T-cell (primary cell): ENCODE results near the gene THSD7A. TPM values are rescaled to one million over a fixed set of nuclear protein-coding genes. Genes with fewer than 3 reads are reported as not detected.

Source experiments
- ATAC-seq, 4 experiments: fragments of 200-7000 bp in 3 of 4; fragments of 150-1000 bp in 1 of 4; cut with Tn5 transposase; replicated peaks in 1 of 4; 1 replicate in 3 of 4; 2 replicates in 1 of 4; pipeline ENCODE4 v1.10.0; 2021; ENCODE audit warnings: moderate library complexity in 3 of 4, mild to moderate bottlenecking in 2 of 4, moderate number of reproducible peaks in 1 of 4
- CTCF ChIA-PET, 2 donors: fragments of 300-600 bp; sonication (Branson Sonifier 250); formaldehyde crosslinking; loops; one replicate each; lab custom pipeline; 2022; ENCODE audit warnings: antibody characterized with exemption in 2 of 2; lab: Charles Lee
- POLR2A ChIA-PET, 2 donors: fragments of 300-600 bp; sonication (Branson Sonifier 250); formaldehyde crosslinking; loops; one replicate each; lab custom pipeline; 2022; ENCODE audit warnings: antibody characterized with exemption in 2 of 2; lab: Charles Lee
- DNase-seq, 35 experiments: peaks; one replicate each; pipeline versions ENCODE4 v3.0.0 to v3.0.0-alpha.2; 2013 to 2023
- H3K27ac ChIP-seq: one replicate; pipeline ENCODE4 v1.5.1; 2013; ENCODE audit warnings: low read length
- H3K27me3 ChIP-seq, 2 experiments: replicated peaks in 1 of 2; 1 replicate in 1 of 2; 2 replicates in 1 of 2; pipeline versions ENCODE4 v1.6.1 to v1.7.0; 2013; ENCODE audit warnings: low read length in 1 of 2, mixed read lengths in 1 of 2; ENCODE audit not compliant: control insufficient read depth in 2 of 2, insufficient read depth in 2 of 2; ENCODE audit errors: extremely low read depth in 1 of 2
- H3K36me3 ChIP-seq, 2 donors: 1 replicate in 1 of 2; 2 replicates in 1 of 2; pipeline versions ENCODE4 v1.6.1 to v1.7.0; 2013; ENCODE audit warnings: low read length in 1 of 2; ENCODE audit not compliant: control insufficient read depth in 2 of 2, insufficient read depth in 1 of 2; ENCODE audit errors: extremely low read depth in 1 of 2
- H3K4me1 ChIP-seq, 2 experiments: 1 replicate in 1 of 2; 2 replicates in 1 of 2; pipeline versions ENCODE4 v1.6.1 to v1.7.0; 2013; ENCODE audit warnings: low read length in 2 of 2, mixed read lengths in 1 of 2; ENCODE audit not compliant: insufficient read depth in 2 of 2, control insufficient read depth in 1 of 2; ENCODE audit errors: extremely low read depth in 1 of 2
- H3K4me3 ChIP-seq, 2 donors: 1 replicate in 1 of 2; 2 replicates in 1 of 2; pipeline versions ENCODE4 v1.5.1 to v1.7.0; 2013; ENCODE audit warnings: mild to moderate bottlenecking in 2 of 2, low read length in 1 of 2, moderate library complexity in 1 of 2; ENCODE audit not compliant: control insufficient read depth in 1 of 2; ENCODE audit errors: extremely low read depth in 1 of 2
- H3K9me3 ChIP-seq: 2 replicates; pipeline ENCODE4 v1.7.0; 2013
- H3K27ac Mint-ChIP-seq, 2 donors: one replicate each; pipeline ENCODE4 v1.8.0; 2020 to 2021; ENCODE audit warnings: mild to moderate bottlenecking in 2 of 2, mixed read lengths in 2 of 2
- H3K27me3 Mint-ChIP-seq, 2 donors: one replicate each; pipeline ENCODE4 v1.8.0; 2021 to 2022; ENCODE audit warnings: mixed read lengths in 2 of 2
- H3K36me3 Mint-ChIP-seq: one replicate; pipeline ENCODE4 v1.8.0; 2021; ENCODE audit warnings: mixed read lengths
- H3K4me1 Mint-ChIP-seq, 3 donors: one replicate each; pipeline ENCODE4 v1.8.0; 2020 to 2022; ENCODE audit warnings: mixed read lengths in 3 of 3, mild to moderate bottlenecking in 1 of 3
- H3K4me3 Mint-ChIP-seq, 3 donors: one replicate each; pipeline ENCODE4 v1.8.0; 2020 to 2022; ENCODE audit warnings: mild to moderate bottlenecking in 3 of 3, mixed read lengths in 3 of 3, moderate library complexity in 3 of 3
- H3K9me3 Mint-ChIP-seq, 3 donors: one replicate each; pipeline ENCODE4 v1.8.0; 2020 to 2022; ENCODE audit warnings: mixed read lengths in 3 of 3
- WGBS: methylation state at CpG from one replicate; pipeline ENCODE4 v1.1.5; 2013; ENCODE audit warnings: missing lambda C conversion rate; ENCODE audit not compliant: insufficient coverage; 5-methylcytosine and 5-hydroxymethylcytosine counted together
- total RNA-seq, 35 experiments: library from RNA in 6 of 35; stranded (reverse) in 6 of 35; fragments of 120-200 nt in 1 of 35; gene quantifications; one replicate each; pipeline versions ENCODE4 v1.2.1 to v1.2.4 and lab custom pipeline; 2013 to 2026

The THSD7A gene, protein sequence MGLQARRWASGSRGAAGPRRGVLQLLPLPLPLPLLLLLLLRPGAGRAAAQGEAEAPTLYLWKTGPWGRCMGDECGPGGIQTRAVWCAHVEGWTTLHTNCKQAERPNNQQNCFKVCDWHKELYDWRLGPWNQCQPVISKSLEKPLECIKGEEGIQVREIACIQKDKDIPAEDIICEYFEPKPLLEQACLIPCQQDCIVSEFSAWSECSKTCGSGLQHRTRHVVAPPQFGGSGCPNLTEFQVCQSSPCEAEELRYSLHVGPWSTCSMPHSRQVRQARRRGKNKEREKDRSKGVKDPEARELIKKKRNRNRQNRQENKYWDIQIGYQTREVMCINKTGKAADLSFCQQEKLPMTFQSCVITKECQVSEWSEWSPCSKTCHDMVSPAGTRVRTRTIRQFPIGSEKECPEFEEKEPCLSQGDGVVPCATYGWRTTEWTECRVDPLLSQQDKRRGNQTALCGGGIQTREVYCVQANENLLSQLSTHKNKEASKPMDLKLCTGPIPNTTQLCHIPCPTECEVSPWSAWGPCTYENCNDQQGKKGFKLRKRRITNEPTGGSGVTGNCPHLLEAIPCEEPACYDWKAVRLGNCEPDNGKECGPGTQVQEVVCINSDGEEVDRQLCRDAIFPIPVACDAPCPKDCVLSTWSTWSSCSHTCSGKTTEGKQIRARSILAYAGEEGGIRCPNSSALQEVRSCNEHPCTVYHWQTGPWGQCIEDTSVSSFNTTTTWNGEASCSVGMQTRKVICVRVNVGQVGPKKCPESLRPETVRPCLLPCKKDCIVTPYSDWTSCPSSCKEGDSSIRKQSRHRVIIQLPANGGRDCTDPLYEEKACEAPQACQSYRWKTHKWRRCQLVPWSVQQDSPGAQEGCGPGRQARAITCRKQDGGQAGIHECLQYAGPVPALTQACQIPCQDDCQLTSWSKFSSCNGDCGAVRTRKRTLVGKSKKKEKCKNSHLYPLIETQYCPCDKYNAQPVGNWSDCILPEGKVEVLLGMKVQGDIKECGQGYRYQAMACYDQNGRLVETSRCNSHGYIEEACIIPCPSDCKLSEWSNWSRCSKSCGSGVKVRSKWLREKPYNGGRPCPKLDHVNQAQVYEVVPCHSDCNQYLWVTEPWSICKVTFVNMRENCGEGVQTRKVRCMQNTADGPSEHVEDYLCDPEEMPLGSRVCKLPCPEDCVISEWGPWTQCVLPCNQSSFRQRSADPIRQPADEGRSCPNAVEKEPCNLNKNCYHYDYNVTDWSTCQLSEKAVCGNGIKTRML (N-terminal part only)
- total RNA-seq: under 1 TPM in 2 of 5 donors, not detected in 3; 0.08 to 0.33 TPM
- total RNA-seq (2013): 0.07 TPM
- 0 to 0.23 (median 0) reads per million in 29 experiments for total RNA-seq (lab: John Stamatoyannopoulos, UW)

DNA sequence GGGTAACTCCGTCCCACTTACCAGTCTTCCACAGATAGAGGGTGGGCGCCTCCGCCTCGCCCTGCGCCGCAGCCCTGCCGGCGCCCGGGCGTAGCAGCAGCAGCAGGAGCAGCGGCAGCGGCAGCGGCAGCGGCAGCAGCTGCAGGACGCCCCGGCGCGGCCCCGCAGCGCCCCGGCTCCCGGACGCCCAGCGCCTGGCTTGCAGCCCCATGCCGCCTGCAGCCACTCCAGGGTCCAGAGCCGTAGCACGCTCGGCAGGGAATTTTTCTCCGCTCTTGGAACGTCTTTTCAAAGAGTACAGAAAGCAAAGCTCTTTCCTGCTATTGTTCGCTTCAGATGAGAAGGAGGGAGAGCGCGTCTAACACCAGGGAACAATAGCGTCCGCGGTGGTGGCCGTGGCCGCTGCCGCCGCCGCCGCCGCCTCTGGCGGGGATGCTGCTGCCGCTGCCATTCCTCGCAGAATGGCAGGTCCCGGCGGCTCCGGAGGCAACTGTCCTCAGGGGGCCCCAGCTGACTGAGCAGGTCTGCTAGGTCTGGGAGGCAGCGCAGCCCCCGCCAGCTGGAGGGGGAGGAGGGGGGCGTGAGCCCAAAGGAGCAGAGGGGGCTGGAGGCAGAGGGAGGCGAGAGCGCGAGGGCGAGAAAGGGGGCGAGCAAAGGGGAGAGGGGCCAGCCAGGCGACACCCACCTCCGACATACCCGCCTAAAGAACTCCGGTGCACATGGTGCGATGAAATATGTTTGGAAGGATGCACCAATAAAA is at the start of gene THSD7A:
Gene THSD7A, minus strand, starts transcription at position 463 of the 760 bp plus-strand sequence. Its CDS starts 252 bp downstream, at position 211.
- no peak within 1 kb of the TSS for H3K27ac Mint-ChIP-seq
- DNase-seq (peak in 1 of 35 experiments; percentile 2), ATAC-seq (peak; percentile 43 to 57 (median 52))
- 4% methylated on average over 55 of the region's 62 CpGs for WGBS
- ChIA-PET POLR2A (no interaction called here), CTCF (no interaction called here)
- peaks cover 27 to 37% of the 10 kb centered on the region in 2 donors for H3K27me3 Mint-ChIP-seq
- H3K36me3 Mint-ChIP-seq: no peaks in the 10 kb centered on the region
- peaks cover 0 to 14% (median 13%) of the 10 kb centered on the region in 3 donors for H3K4me1 Mint-ChIP-seq
- Histone ChIP-seq H3K36me3 (no peaks in the 10 kb centered on the region), H3K9me3 (peaks cover 2% of the 10 kb centered on the region), H3K27ac (no peak within 1 kb of the TSS), H3K4me1 (no peaks in the 10 kb centered on the region), H3K27me3 (peaks cover 2 to 6% of the 10 kb centered on the region in 2 experiments), H3K4me3 (peak within 1 kb of the TSS in 1 of 2 donors; percentile 46)
- peak within 1 kb of the TSS in 2 of 3 donors; percentile 21 to 40 for H3K4me3 Mint-ChIP-seq
- H3K9me3 Mint-ChIP-seq: peaks cover 0 to 10% (median 0%) of the 10 kb centered on the region in 3 donors

DNA sequence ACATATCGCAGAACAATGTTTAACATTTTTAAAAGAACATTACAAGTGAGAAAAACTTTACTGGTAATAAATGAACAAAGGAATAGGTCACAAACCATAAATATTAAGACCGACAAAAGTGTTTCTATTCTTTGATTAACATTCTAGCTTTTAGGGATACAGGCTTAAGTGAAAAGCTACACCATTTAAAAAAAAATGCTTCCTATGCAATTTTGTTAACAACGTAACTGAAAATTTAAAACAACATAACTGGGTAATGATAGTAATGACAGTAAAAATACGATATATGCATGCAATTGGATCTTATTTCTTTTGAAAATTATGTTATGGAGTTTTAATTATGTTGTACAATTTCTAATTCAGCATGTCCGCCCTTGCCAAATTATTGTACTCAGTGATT is 49.7 kb upstream of the THSD7A start:
- no peak overlapping the region for H3K4me3 ChIP-seq
- ATAC-seq (no peak), DNase-seq (no peak)
- H3K27me3 ChIP-seq: no peaks in the 10 kb centered on the region
- H3K4me1 ChIP-seq: no peaks in the 10 kb centered on the region
- Mint-ChIP-seq H3K4me1 (no peaks in the 10 kb centered on the region), H3K36me3 (no peaks in the 10 kb centered on the region), H3K27ac (no peak overlapping the region), H3K4me3 (no peak overlapping the region), H3K9me3 (peaks cover 0 to 8% (median 4%) of the 10 kb centered on the region in 3 donors), H3K27me3 (no peaks in the 10 kb centered on the region)
- H3K36me3 ChIP-seq: no peaks in the 10 kb centered on the region
- H3K27ac ChIP-seq: no peak overlapping the region
- no peaks in the 10 kb centered on the region for H3K9me3 ChIP-seq
- ChIA-PET POLR2A (no interaction called here), CTCF (no interaction called here)
- WGBS: no CpG with 5 or more reads among the region's 5 CpGs

DNA sequence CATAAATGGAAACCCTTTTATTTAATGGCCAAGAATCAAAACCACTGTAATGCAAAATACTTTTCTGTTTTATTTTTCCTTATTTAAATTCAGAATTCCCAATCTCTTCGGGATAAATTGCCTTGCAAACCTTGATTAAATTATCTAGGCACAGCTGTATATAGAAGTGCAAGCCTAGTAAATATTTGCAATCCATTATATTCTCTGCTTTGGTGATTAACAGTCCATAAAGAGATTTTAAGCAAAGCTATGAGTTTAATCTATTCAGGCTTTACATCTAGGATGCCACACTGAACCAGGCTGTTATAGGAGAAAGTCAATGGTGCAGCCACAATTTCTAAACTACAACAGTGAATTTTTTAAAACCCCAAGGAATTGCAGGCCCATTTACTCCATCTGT is 43.6 kb upstream of the THSD7A start:
- H3K9me3 Mint-ChIP-seq: peaks cover 0 to 4% (median 0%) of the 10 kb centered on the region in 3 donors
- H3K27me3 ChIP-seq: no peaks in the 10 kb centered on the region
- H3K36me3 ChIP-seq: no peaks in the 10 kb centered on the region
- H3K4me1 ChIP-seq: no peaks in the 10 kb centered on the region
- no peaks in the 10 kb centered on the region for H3K9me3 ChIP-seq
- CTCF ChIA-PET: no interaction called here
- no peak overlapping the region for H3K27ac Mint-ChIP-seq
- no peak overlapping the region for H3K4me3 Mint-ChIP-seq
- ATAC-seq (no peak), DNase-seq (no peak)
- no peak overlapping the region for H3K27ac ChIP-seq
- H3K27me3 Mint-ChIP-seq: no peaks in the 10 kb centered on the region
- no peaks in the 10 kb centered on the region for H3K36me3 Mint-ChIP-seq
- H3K4me3 ChIP-seq: no peak overlapping the region
- no CpG with 5 or more reads among the region's 1 CpG for WGBS
- H3K4me1 Mint-ChIP-seq: no peaks in the 10 kb centered on the region
- POLR2A ChIA-PET: no interaction called here

DNA sequence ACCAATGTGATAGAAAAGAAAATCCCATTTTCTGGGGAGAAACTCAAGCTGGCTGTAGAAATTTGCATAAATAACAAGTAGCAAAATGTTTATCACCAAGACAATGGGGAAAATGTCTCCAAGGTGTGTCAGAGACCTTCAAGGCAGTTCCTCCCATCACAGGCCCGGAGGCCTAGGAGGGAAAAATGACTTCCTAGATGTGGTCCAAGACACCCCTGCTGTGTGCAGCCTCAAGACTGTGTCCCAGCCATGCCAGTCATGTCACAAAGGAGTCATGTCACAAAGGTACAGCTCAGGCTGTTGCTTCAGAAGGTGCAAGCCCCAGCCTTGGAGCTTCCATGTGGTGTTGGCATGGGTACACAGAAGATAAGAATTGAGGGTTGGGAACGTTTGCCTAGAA is 33.7 kb upstream of the THSD7A start:
- POLR2A ChIA-PET: no interaction called here
- H3K27me3 ChIP-seq: no peaks in the 10 kb centered on the region
- 60% methylated on average over 1 of the region's 2 CpGs for WGBS

DNA sequence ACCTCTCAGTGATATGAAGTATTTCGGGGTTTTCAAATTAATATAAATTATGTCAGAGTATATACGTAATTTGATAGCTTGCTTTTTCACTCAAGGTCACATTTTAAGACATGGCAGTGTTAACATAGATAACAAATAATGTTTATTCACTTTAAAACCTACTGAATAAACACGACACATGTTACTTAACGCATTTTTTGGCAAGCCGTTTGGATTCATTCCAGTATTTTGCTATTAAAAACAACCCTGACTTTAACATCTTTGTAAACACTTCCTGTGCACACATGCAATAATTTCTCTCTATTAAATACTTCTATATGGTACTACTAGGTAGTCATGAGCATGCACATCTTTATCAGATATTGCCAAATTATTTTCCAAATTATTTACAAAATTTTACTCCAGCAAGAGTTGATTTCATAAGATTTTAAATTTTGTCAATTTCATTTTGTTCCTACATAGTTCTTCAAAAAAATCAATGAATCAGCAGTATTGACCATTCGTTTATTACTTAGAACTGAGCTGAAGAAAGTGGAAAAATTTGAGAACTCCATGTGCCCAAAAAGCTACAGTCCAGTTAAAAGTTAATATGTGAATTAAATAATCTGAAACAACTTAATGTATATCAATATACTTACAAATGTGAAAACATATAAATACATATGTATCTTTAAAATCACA is 26.8 kb upstream of the THSD7A start:
- Histone ChIP-seq H3K4me3 (no peak overlapping the region), H3K27ac (no peak overlapping the region), H3K36me3 (no peaks in the 10 kb centered on the region), H3K9me3 (no peaks in the 10 kb centered on the region), H3K4me1 (no peaks in the 10 kb centered on the region), H3K27me3 (no peaks in the 10 kb centered on the region)
- Mint-ChIP-seq H3K4me1 (no peaks in the 10 kb centered on the region), H3K9me3 (peaks cover 0 to 4% (median 3%) of the 10 kb centered on the region in 3 donors), H3K4me3 (no peak overlapping the region), H3K27me3 (no peaks in the 10 kb centered on the region), H3K36me3 (no peaks in the 10 kb centered on the region), H3K27ac (no peak overlapping the region)
- DNase-seq: no peak
- CTCF ChIA-PET: no interaction called here
- POLR2A ChIA-PET: no interaction called here
- no peak for ATAC-seq
- 83% methylated on average over 1 of the region's 6 CpGs for WGBS

More for the DNA sequence above, 33.7 kb upstream of the THSD7A start:
- no peaks in the 10 kb centered on the region for H3K4me1 Mint-ChIP-seq
- peaks cover 4% of the 10 kb centered on the region for H3K36me3 Mint-ChIP-seq
- H3K27me3 Mint-ChIP-seq: no peaks in the 10 kb centered on the region
- H3K4me3 Mint-ChIP-seq: no peak overlapping the region
- no peaks in the 10 kb centered on the region for H3K4me1 ChIP-seq
- H3K9me3 Mint-ChIP-seq: peaks cover 7 to 16% (median 14%) of the 10 kb centered on the region in 3 donors
- H3K4me3 ChIP-seq: no peak overlapping the region
- no peak overlapping the region for H3K27ac ChIP-seq
- H3K27ac Mint-ChIP-seq: no peak overlapping the region
- H3K36me3 ChIP-seq: no peaks in the 10 kb centered on the region
- CTCF ChIA-PET: no interaction called here
- no peak for DNase-seq
- no peak for ATAC-seq
- no peaks in the 10 kb centered on the region for H3K9me3 ChIP-seq
